HG02938 (cell line): ENCODE data around the gene CCDC85C.

Source experiments
- ATAC-seq: cut with Tn5 transposase; IDR thresholded peaks from one replicate; pipeline ENCODE4 v1.9.1; 2021; ENCODE audit warnings: mild to moderate bottlenecking, moderate library complexity; ENCODE audit not compliant: unreplicated experiment

Gene CCDC85C

GRCh38 chr14:99524804-99525698 lies 79.0 kb downstream of the CCDC85C start:
- ATAC-seq, result no peak

DNA sequence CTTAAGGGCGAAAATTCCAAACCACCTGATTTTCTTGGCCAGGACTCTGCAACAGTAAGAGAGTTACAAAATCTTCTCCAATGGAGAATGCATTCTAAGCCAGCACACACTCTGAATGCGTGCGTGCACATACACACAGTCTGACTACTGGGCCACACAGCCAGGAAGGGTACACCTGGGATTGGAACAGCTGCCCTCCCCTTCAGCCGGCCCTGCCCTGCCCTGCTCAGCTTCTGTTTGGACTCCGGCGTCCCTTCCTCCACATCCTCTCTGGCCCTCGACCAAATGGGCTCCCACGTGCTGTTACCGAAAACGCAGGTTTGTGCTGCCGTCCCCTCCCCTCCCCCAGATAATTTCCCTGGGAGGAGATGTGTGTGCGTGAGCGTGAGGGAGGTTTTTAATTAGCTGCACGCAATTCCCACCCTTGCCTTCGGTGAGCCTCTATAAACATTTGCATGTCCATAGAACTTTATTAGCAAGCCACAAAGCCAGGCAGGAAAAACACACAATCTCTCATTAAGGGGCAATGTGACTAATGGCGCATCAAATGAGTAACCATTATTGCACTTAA lies 79.8 kb downstream of the CCDC85C start:
- ATAC-seq, result no peak

DNA sequence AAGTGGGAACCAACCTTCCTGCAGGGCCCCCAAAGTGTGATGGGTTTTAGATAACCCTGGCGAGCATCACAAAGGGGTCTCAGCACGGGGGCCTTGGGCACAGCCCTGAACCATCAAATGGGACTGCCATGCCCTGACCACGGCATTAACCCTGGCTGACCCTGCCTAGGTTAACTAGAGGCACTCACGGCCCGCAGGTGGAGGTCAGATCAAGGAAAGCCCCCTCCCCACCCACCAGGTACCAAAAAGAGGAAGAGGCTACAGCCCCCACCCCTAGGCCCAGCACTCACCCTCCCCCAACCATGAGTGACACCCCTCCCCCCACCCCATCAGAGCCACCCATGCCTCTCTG lies 80.3 kb downstream of the CCDC85C start:
- no peak for ATAC-seq

- no peak for ATAC-seq
Measured at GRCh38 chr14:99522934-99523703, 80.9 kb downstream of the CCDC85C start.

- no peak for ATAC-seq
Measured at GRCh38 chr14:99522457-99522891, 81.5 kb downstream of the CCDC85C start.

GRCh38 chr14:99522025-99522401 lies 82.0 kb downstream of the CCDC85C start:
- no peak for ATAC-seq

- ATAC-seq, result no peak
Measured at GRCh38 chr14:99521176-99522024, 82.6 kb downstream of the CCDC85C start.

DNA sequence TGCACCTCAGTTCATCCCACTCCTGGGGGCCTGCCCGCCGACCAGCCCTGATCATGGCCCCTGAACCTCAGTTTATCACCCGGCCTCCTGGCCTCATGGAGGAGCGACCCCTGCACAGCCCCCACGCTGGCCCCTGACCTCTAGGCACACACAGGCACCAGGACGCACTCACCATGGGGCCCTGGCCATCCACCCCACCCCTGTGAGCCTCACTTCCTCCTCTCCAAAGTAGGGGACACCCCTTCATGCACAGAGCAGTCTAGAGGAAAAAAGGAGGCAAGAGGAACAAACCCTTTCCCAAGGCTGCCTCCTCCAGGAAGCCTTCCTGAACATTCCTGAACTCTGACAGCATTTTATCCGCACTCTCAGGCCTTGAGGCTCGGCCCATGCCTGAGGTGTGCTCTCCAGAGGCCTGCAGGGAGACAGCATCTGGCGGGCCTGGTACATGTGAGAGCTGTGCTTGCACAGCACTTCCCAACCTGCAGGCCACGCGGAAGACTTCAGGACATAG lies 83.4 kb downstream of the CCDC85C start:
- ATAC-seq, result no peak

GRCh38 chr14:99519931-99520421 lies 84.0 kb downstream of the CCDC85C start:
- no peak for ATAC-seq

DNA sequence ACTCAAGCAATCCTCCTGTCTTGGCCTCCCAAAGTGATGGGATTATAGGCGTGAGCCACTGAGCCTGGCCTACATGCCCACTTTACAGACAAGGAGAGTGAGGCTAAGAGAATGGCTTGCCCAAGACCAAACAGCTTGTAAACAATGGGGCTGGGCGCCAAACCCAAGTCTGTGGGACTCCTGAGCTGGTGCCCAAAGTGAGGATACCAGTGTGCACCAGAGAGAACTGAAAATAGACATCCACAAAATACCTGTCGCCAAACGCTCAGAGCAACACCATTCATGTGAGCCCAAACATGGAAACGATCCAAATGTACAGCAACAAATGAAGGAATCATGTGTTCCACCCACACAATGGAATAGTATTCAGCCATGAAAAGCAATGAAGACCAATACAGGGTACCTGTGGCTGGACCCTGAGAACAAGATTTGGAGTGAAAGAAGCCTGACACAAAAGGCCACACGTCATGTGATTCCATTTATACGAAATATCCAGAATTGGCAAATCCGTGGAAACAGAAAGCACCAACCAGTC lies 84.6 kb downstream of the CCDC85C start:
- no peak for ATAC-seq

DNA sequence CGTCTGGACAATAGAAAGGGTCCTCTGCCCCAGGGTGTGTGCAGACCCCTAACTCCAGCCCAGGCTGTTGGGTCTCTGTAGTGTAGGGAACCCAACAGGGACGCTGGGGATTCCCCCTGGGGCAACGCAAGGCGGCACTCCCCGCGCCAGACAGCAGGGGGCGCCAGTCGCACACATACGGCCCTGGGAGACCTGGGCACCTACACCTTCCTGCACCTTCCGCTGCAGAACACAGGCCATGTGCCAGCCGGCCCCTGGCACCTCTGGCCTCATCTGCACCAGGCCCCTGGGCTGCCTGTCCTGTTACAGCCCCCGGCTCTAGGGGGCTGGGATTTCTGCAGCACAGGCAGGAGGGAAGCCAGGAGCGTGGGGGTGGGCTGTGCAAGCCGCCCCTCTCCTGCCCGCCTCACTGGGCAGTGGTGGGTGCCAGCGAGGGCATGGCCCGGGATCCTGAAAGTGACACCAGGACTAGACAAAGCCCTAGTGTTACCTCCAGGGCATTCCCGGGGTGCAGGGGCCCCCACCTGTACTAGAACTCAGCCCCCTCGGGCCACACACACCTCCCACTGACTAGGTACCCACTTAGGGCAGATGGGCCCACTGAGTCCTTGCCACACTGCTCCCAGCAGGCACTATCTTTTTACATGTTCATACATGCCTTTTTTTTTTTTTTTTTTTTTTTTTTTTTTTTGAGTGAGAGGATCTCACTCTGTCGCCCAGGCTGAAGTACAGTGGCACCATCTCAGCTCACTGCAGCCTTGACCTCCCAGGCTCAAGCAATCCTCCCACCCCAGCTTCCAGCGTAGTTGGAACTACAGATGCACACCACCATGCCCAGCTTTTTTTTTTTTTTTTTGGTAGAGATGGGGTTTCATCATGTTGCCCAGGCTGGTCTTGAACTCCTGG lies 85.3 kb downstream of the CCDC85C start:
- ATAC-seq, result peak; percentile 50

DNA sequence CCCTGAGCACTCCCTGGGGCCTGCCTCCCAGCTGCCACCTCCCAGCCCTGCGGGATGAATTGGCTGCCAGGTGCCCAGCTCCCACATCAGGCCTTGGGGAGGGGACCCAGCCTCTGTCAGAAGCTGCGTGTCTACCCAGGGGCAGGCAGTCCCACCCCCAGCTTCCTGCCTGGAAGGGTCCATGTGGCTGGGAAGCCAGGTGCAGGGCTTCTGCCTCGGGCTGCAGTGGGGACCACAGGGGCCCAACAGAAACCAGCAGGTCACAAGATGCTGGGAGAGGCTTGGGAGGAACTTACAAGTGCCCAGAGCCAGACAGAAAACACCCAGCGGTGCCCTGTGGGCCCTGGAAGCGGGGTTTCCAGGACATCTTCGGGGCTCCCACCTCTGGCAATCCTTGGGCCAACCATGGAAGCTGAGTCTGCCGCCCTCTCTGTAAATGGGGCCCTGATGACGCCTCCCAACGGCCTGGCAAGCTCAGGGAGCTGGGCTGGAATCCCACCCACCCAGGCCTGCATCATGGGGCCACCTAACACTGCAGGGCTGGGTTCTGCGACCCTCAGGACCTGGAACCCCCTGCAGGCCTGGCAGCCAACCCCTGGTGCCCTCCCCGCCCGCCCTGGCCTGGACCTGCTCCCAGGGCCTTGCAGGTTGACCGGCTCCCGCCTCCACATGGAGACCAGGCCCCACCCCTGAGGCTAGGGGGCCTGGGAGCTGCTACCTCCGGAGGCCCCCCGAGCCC lies 86.2 kb downstream of the CCDC85C start:
- ATAC-seq, result no peak

DNA sequence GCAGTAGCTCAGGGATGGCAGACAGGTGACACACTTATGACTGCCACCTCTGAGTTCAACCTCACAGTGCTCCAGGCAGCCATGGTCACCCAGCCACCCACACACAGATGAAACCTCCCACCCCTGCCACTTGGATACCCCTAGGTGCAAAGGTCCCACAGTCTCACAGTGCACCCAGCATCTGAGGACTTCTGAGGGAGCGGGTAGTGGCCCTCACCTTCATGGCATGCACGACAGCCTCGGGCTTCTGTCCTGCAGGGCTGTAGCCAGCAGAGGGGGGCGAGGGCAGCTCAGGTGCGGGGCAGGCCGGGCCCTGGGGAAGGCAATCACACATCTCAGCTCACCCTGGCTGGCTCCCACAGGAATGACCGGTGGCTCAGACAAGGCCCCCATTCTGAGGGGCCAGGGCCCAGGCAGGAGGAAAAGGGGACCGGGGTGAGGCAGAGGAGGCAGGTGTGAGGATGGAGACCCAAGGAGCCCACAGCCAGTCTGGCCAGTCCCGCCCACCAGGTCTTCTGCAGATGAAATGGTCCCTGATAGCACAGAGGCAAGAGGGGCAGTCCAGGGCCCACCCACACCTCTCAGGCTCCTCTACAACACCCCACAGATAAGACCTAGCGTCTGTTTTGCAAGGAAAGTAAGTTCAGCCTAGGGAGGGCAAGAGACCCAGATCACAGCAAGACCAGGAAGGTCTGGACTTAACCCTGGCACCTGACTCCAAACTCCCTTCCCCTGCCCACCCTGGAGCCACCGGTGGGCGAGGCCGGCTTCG lies 87.0 kb downstream of the CCDC85C start:
- no peak for ATAC-seq

- ATAC-seq, result no peak
Measured at GRCh38 chr14:99516156-99516870, 87.7 kb downstream of the CCDC85C start.

DNA sequence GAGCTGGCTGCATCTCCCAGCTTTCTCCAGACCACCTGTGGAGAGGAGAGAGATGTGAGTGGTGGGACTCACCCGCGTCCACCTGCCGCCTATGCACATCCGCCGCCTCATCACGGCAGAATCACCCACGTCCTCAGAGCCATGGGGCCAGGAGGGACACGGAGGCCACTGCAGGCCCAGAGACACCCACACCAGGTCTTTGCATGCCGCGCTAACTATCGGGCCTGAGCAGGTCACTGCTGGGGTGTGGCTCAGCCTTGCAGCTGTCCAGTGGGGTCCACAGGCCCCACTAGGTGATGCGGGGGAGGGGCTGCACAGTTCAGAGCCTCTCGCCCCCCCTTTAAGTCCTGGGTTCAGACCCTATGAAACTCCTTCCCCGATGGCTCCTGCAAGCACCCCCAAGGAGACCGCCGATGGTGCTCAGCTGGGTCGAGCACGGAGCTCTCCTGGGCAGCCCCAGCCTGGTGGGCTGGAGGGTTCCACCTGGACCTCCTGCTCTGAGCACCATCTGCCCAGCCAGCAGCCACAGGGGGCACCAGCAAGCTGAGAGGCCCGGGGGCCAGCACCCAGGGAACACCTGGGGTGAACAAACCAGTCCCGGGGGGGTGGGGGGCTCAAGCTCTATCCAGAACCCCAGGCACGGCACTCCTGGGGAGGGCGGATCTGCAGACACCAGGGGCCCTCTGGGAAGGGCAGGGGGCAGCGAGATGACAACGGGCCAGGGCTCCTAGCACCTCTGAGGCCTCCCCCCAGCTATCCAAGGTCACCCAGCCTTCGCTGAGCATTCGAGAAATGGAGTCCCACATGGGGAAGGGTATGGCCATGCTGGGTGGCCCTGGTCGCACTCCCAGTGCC lies 88.5 kb downstream of the CCDC85C start:
- ATAC-seq, result no peak
